Smooth muscle cell of the brain vasculature (primary cell): Measurements from ENCODE around the gene TIMM17A.

Source experiments
- DNase-seq: peaks from one replicate; pipeline ENCODE4 v3.0.0-alpha.2; 2012; ENCODE audit warnings: low read depth, low spot score

Gene TIMM17A

DNA sequence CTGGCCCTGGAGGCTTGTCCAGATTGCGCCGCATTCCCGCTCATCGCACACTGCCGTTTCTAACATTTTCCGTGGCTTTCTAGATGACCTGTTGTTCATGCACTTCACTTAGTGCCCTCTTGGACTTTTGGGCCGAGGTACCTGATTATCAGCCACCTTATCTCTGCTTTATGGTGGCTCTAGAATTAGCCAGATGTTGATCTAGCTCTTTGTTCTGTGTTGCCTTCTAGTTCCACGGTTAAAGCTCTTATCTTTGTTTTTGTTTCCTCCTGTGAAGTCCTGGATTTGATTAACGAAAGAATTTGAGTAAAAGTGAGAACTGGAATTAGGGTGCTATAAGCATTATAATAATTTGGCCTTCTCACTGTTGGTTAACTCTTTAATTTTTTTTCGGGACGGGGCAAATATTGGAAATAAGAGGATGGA, 28.1 kb downstream of the TIMM17A start:
- no peak for DNase-seq

DNA sequence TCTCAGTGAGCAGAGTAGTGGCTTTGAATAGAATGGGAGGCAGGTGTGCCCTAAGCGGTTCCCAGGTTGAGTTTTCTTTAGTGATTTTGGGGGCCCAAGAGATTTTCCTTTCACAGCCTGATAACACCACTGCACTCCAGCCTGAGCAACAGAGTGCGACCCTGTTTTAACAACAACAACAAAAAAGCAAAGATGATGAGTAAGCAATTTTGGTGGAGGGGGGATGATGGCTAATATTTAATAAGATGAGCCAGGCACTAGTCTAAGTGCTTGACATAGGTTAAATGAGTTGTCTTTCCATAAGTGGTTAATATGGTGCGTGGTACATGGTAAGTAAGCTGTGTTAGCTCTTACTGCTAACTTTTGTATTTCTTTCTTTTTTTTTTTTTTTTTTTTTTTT, 29.1 kb downstream of the TIMM17A start:
- no peak for DNase-seq

DNA sequence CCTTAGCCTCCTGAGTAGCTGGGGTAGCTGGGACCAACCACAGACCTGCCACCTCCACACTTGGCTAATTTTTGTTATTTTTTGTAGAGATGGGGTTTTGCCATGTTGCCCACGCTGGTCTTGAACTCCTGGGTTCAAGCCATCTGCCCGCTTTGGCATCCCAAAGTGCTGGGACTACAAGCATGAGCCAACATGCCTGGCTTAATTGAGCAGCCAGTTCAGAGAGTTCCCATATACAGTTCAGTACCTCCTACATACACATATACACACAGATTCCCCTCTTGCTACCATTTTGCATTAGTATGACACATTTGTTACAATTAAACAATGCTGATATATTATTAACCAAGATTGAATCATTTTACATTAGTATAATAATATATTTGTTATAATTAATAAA, 30.1 kb downstream of the TIMM17A start:
- no peak for DNase-seq

- no peak for DNase-seq
Observed at GRCh38 chr1:201988601-201989000, 33.3 kb downstream of the TIMM17A start.

DNA sequence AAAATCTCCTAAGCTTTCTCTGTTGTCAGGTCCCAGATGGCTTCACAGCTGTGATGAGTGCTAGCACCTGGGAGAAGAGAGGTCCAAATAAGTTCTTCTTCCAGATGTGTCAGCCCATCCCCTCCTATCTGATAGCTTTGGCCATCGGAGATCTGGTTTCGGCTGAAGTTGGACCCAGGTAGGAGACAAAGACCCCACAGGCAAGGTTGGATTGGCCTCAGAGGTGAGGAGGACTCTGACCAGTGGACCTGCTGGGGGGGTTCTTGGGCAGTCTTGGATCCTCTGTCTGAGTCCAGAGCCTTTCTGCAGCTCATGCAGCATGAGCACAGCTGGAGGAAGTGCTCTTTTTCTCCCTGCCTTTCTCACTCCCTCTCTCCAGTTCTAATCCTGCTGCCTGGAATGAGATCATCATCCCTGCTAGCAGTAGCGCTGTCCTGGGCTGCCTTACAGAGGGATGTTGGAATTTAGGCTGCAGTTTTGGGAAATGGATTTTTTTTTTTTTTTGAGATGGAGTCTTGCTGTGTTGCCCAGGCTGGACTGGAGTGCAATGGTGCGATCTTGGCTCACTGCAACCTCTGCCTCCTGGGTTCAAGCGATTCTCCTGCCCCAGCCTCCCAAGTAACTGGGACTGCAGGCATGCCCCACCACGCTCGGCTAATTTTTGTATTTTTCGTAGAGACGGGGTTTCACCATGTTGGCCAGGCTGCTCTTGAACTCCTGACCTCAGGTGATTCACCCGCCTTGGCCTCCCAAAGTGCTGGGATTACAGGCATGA, 34.2 kb downstream of the TIMM17A start:
- no peak for DNase-seq

GRCh38 chr1:201990427-201990826, 35.1 kb downstream of the TIMM17A start:
- no peak for DNase-seq

DNA sequence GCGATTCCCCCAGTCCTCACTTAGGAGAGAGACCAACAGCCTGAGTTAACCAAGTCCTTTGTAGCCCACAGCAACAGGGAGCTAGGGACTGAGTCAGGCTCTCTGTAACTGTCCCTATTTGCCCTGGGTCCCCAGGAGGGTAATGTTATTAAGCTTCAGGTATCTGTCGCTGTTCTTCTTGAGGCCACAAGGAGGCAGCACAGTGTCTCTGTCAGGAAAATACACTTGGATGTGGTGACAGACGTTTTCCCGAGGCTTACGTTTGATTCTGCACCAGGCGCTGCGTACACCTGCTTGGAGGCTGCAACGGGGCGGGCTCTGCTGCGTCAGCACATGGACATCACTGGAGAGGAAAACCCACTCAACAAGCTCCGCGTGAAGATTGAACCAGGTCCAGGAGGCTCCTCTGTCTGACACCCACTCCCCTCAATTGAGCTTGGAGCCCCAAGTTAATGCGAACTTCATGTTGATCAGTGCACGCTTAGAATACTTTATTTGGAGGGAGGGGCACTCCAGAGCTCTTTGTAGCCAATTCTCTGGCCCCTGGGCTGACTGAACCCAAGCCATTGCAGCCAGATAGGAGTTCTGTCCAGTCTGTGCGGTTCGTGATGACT, 44.4 kb downstream of the TIMM17A start:
- DNase-seq = no peak

GRCh38 chr1:202002507-202002906, 47.2 kb downstream of the TIMM17A start:
- no peak for DNase-seq

DNA sequence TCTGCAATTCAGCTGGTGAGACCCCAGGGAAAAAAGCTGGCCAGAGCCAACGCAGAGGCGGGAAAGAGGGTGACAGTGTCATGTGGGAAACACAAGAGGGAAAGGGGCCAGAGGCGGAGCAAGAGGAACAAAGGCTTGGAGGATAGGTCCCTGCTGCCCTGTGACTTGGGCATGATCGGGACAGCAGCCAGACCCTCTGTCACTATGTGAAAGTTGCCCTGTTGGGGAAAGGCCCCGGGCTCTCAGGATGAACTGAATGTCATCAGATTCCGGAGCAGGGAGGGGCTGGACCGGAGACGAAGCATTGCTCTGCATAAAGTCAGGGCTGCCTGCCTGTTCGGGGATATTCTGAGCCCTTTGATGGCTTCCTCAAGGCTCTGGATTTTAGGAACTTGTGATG, 49.4 kb downstream of the TIMM17A start:
- no peak for DNase-seq

DNA sequence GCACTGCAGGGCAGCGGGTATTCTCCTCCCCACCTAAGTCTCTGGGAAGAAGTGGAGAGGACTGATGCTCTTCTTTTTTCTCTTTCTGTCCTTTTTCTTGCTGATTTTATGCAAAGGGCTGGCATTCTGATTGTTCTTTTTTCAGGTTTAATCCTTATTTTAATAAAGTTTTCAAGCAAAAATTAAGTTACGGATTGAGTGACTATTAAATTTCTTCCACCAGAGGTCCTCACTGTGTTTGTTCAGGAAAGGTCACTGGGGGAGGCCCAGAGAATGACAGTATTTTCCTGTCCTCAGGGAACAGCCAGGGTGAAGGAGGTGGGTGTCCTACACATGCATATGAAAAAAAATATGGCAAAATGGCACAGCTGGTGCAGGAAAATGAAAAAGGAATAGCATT, 50.7 kb downstream of the TIMM17A start:
- DNase-seq = no peak

GRCh38 chr1:202007304-202007703, 52.0 kb downstream of the TIMM17A start:
- DNase-seq = no peak

DNA sequence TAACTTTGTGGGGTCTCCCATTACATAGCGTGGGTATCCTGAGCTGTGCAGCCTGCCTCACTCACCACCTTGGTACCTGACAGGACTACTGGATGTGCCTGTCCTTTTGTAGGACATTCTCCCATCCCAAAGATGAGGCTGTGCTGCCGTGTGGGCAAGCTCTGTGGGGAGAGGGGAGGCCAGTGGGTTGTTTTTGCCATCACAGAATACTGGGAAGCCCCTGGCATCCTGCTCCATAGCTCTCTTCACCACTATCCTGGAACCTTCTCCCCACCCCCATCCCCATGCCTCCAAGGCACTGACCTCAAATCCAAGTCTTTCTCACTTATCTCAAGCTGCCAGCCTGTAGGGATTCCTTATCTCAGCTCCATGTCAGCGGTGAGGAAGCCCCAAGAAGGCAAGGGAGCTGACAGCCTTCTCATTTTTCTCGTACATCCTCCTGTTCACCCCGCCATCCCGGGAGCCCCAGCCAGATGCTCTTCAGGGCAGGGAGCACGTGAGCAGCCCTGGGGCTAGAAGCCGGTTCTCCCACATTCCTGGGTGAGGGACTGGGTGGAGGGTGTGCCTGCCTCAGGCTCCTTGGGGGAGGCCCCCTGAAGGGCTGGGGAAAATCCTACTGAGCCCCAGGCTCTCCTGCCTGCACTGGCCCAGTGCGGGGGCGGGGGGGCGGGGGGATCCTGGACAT, 52.6 kb downstream of the TIMM17A start:
- DNase-seq = no peak

DNA sequence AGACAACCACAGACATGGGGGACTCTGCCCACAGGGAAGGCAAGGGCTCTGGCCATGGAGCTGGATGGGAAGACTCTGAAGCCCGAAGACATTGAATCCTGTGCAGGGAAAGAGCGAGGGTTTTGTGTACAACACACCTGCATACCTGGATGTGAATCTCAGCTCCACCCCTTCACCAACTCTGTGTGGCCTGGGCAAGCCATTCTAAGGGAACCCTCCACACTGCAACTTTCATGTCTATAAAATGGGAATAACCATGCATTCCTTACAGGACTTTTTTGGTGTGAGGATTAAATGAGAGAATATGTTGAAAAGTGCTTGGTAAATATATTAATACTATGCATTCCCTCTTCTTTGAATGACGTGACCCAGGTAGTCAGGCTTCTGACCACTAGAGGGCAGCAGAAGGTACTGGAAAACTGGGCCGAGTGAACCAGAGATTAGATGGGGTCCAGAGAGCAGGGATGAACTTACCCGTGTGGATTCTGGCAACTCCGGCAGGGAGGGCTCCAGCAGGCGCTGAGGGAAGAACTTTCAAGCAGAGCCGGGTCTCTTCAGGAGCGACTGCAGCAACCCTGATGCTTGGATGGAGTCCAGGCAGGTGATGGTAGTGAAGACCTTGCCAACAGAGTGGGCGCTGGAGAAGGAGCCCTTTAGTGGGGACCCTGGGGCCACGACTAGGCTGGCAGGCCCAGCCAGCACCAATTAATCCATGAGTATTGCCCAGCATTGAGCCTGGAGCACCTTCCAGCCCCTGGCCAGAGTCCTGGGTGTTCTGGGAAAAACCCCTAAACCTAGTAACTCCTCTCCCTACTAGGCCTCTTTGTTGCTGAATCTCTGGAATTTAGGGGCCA, 54.2 kb downstream of the TIMM17A start:
- peak; percentile 51 for DNase-seq

DNA sequence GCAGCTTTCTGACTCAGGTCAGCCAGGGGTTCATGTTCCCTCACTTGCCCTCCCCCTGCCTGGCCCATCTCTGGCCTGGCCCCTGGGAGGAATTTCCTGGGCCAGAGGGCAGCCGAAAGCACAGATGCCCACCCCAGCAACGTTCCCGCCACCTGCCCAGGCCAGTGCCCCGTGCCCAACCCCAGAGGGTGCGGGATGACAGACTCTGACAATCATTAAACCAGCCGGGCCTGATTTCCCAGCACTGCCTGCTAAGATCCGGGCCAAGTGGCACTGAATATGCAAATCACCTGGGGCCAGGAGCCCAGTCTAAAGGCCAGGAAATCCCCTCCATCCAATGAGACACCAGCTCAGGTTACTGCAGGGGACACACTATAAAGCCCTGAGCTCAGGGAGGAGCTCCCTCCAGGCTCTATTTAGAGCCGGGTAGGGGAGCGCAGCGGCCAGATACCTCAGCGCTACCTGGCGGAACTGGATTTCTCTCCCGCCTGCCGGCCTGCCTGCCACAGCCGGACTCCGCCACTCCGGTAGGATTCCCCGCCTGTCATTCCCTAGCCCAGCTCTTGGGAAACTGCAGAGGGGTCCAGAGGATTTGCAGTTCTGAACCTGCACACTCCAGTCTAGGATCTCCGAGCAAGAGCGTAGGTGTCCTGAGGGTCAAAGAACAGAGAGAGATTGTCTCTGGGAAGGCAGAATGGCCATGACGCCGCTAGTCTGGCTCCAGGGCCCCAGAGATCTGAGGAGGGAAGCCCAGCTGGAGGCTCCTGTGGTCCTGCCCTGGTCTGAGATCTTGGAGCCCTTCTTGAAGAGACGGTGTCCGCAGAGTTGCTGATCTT, 55.1 kb downstream of the TIMM17A start, which contains the start of gene ELF3:
ELF3 (plus strand) TSS at position 408 of the 836 bp plus-strand sequence. CDS start 550 bp downstream, outside the sequence.
- DNase-seq = no peak

GRCh38 chr1:202011994-202012393, 56.7 kb downstream of the TIMM17A start:
- no peak for DNase-seq

GRCh38 chr1:202012544-202013478, 57.5 kb downstream of the TIMM17A start:
- DNase-seq = no peak

DNA sequence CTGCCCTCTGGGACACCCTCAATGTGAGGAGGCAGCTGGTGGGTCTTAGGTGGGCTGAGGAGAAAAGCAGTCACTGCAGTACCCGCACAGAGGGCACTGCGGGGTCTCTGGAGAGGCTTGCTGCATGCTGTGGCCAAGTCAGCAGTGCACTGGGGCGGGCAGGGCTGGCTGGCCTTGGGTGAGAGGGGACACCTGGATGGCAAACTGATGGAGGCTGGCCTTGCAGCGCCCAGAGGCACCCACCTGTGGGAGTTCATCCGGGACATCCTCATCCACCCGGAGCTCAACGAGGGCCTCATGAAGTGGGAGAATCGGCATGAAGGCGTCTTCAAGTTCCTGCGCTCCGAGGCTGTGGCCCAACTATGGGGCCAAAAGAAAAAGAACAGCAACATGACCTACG, 58.3 kb downstream of the TIMM17A start:
- no peak for DNase-seq

DNA sequence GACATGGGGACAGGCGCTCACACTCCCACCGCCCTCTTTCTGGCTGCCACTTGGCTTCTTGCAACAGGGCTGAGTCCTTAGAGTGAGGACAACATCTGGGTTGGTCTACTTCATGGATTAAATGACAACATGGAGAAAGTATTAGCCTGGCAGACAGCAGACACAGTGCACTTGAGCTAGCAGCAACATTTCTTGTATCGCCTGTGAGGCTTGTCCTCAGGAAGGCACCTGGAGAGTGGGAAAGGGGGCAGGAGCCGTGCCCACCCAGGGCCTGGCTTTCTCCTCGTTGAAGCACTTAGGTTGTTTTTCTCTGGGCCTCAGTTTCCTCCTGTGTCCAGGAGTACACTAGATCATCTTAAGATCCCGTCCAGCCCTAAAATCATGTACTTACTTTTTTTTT, 58.8 kb downstream of the TIMM17A start:
- no peak for DNase-seq

DNA sequence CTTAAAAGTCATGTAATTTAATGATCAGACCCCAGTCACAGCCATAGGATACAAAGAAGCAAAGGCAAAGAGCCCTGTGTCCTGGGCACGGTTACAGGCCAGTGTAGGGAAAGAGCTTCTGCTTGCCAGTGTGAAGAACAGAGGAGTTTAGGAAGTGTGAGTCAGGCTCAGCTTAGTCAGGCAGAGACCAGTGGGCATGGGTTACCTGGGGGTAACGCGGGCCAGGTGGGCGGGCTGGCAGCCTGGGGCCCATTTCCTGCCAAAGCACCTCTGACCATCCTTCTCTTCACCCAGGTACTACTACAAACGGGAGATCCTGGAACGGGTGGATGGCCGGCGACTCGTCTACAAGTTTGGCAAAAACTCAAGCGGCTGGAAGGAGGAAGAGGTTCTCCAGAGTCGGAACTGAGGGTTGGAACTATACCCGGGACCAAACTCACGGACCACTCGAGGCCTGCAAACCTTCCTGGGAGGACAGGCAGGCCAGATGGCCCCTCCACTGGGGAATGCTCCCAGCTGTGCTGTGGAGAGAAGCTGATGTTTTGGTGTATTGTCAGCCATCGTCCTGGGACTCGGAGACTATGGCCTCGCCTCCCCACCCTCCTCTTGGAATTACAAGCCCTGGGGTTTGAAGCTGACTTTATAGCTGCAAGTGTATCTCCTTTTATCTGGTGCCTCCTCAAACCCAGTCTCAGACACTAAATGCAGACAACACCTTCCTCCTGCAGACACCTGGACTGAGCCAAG, 59.8 kb downstream of the TIMM17A start:
- no peak for DNase-seq
